A549 (cell line): Measurements from ENCODE around the gene TRIM74.
"Not testable (repeated sequence)": the region's sequence is repeated elsewhere in the genome, so short reads cannot be mapped to it uniquely, and the experiment has no call there.

Source experiments
- EHMT2 ChIP-seq: fragments of 200-600 bp; sonication (generic); IDR thresholded peaks from 2 replicates; pipeline ENCODE4 v1.6.1; 2016; ENCODE audit warnings: antibody characterized with exemption, low read depth, mild to moderate bottlenecking, moderate library complexity
- EP300 ChIP-seq, 2 experiments: fragments of >200 bp; sonication (Bioruptor Twin); formaldehyde crosslinking; IDR thresholded peaks; 2 replicates in 1 of 2; 3 replicates in 1 of 2; pipeline ENCODE4 v1.6.1; 2016 to 2017
- FOSB ChIP-seq: fragments of 250-450 bp; sonication (Bioruptor Pico); IDR thresholded peaks from 2 replicates; pipeline ENCODE4 v1.5.0; 2020; ENCODE audit warnings: mild to moderate bottlenecking, moderate library complexity
- HOXA7 ChIP-seq: fragments of 250-450 bp; sonication (Bioruptor Pico); IDR thresholded peaks from 2 replicates; pipeline ENCODE4 v1.5.0; 2020; ENCODE audit warnings: mild to moderate bottlenecking, moderate library complexity
- NR3C1 ChIP-seq: fragments of >200 bp; sonication (Bioruptor Twin); formaldehyde crosslinking; IDR thresholded peaks from 3 replicates; pipeline ENCODE4 v1.6.1; 2017
- PHF8 ChIP-seq: fragments of 200-600 bp; sonication (generic); IDR thresholded peaks from 2 replicates; pipeline ENCODE4 v1.6.1; 2016; ENCODE audit warnings: low read depth, mild to moderate bottlenecking, antibody characterized with exemption, moderate library complexity, borderline replicate concordance
- POLR2A ChIP-seq: IDR thresholded peaks from 2 replicates; pipeline ENCODE4 v1.6.1; 2012; ENCODE audit warnings: mild to moderate bottlenecking, low read length
- POLR2AphosphoS2 ChIP-seq: conservative IDR thresholded peaks from 2 replicates; pipeline ENCODE4 v1.6.1; 2012; ENCODE audit warnings: low read length, improper control_type of control experiment, inconsistent platforms
- RAD21 ChIP-seq, 2 experiments: fragments of >200 bp in 1 of 2; sonication (Bioruptor Twin) in 1 of 2; formaldehyde crosslinking in 1 of 2; IDR thresholded peaks in 1 of 2; conservative IDR thresholded peaks in 1 of 2; 2 replicates in 1 of 2; 3 replicates in 1 of 2; pipeline ENCODE4 v1.6.1; 2012 to 2018; ENCODE audit warnings: inconsistent platforms in 1 of 2
- RCOR1 ChIP-seq: fragments of 150-350 bp; IDR thresholded peaks from 2 replicates; pipeline ENCODE4 v1.6.1; 2014; ENCODE audit warnings: antibody characterized with exemption, low read length, low read depth
- ZC3H11A ChIP-seq: fragments of 450-650 bp; IDR thresholded peaks from 2 replicates; pipeline ENCODE4 v1.6.1; 2014; ENCODE audit warnings: antibody characterized with exemption, mild to moderate bottlenecking
- TF ChIP-seq, protein P1 (sequence below): fragments of >200 bp; sonication (Bioruptor Twin); formaldehyde crosslinking; IDR thresholded peaks from 3 replicates; pipeline ENCODE4 v1.5.1; 2016
- TF ChIP-seq, protein P2 (sequence below): fragments of 250-450 bp; sonication (Bioruptor Pico); IDR thresholded peaks from 2 replicates; pipeline ENCODE4 v1.5.0; 2021; ENCODE audit warnings: mild to moderate bottlenecking, moderate library complexity, borderline replicate concordance
- TF ChIP-seq, protein P3 (sequence below): fragments of 150-350 bp; IDR thresholded peaks from 2 replicates; pipeline ENCODE4 v1.6.1; 2014; ENCODE audit warnings: low read depth, mild to moderate bottlenecking, low read length

DNA sequence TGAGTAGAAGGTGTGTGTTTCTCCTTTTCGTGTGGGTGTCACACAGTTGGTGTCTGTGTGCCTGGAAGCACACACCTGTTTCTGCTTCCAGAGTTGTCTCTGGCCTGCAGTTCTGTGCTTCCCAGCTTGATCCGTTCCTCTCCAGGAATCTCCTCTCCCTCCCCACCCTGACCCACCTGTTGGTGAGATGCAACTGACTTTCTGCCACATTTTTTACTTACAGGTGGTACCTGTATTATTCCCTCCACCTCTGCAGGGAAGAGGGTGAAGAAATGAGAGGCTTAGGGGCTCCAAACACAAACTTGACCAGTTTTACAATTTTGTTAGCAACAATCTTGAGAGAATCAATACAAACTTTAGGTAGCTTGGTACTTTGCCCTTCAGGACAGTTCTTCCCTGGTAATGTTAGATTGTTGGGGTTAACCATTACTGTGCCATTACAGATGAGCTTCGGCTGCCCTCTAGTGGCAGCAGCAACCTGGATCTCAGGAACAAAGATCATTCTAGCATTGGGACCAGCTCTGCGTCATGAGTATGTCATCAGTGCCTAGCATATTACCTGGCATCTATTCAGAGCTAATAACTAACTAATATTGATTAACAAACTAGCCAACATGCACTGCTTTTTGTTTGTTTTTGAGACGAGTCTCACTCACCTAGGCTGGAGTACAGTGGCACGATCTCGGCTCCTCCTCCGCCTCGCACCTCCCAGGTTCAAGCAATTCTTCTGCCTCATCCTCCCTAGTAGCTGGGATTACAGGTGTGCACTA is 54.3 kb downstream of the TRIM74 start:
- TF ChIP-seq, protein P1, sequence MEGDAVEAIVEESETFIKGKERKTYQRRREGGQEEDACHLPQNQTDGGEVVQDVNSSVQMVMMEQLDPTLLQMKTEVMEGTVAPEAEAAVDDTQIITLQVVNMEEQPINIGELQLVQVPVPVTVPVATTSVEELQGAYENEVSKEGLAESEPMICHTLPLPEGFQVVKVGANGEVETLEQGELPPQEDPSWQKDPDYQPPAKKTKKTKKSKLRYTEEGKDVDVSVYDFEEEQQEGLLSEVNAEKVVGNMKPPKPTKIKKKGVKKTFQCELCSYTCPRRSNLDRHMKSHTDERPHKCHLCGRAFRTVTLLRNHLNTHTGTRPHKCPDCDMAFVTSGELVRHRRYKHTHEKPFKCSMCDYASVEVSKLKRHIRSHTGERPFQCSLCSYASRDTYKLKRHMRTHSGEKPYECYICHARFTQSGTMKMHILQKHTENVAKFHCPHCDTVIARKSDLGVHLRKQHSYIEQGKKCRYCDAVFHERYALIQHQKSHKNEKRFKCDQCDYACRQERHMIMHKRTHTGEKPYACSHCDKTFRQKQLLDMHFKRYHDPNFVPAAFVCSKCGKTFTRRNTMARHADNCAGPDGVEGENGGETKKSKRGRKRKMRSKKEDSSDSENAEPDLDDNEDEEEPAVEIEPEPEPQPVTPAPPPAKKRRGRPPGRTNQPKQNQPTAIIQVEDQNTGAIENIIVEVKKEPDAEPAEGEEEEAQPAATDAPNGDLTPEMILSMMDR = peak; percentile 82
- TF ChIP-seq POLR2A; NR3C1; EP300 (IDR thresholded peaks at IDR 0.05); EHMT2; ZC3H11A; POLR2AphosphoS2; HOXA7 (CRISPR knock-in tag); RCOR1; PHF8; FOSB: not testable (repeated sequence)
- peak; percentile 58 to 68 for TF ChIP-seq RAD21 (conservative IDR thresholded peaks at IDR 0.05 in 1 of 2, IDR thresholded peaks at IDR 0.05 in 1 of 2)
- TF ChIP-seq, protein P2, sequence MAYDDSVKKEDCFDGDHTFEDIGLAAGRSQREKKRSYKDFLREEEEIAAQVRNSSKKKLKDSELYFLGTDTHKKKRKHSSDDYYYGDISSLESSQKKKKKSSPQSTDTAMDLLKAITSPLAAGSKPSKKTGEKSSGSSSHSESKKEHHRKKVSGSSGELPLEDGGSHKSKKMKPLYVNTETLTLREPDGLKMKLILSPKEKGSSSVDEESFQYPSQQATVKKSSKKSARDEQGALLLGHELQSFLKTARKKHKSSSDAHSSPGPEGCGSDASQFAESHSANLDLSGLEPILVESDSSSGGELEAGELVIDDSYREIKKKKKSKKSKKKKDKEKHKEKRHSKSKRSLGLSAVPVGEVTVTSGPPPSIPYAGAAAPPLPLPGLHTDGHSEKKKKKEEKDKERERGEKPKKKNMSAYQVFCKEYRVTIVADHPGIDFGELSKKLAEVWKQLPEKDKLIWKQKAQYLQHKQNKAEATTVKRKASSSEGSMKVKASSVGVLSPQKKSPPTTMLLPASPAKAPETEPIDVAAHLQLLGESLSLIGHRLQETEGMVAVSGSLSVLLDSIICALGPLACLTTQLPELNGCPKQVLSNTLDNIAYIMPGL = not testable (repeated sequence)
- TF ChIP-seq, protein P3, sequence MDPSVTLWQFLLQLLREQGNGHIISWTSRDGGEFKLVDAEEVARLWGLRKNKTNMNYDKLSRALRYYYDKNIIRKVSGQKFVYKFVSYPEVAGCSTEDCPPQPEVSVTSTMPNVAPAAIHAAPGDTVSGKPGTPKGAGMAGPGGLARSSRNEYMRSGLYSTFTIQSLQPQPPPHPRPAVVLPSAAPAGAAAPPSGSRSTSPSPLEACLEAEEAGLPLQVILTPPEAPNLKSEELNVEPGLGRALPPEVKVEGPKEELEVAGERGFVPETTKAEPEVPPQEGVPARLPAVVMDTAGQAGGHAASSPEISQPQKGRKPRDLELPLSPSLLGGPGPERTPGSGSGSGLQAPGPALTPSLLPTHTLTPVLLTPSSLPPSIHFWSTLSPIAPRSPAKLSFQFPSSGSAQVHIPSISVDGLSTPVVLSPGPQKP = not testable (repeated sequence)
